RPMI8226 (cell line): ENCODE data around the gene TESK2.

Source experiments
- DNase-seq: peaks from one replicate; pipeline ENCODE4 v3.0.0-alpha.2; 2015

TESK2 gene

GRCh38 chr1:45299296-45299695 is 191.7 kb downstream of the TESK2 start:
- no peak for DNase-seq

GRCh38 chr1:45297666-45298356 is 193.2 kb downstream of the TESK2 start:
- DNase-seq: no peak
